Endothelial cell (in vitro differentiated cells): ENCODE data around the gene MACROD2. TPM values are rescaled to one million over a fixed set of nuclear protein-coding genes. Genes with fewer than 3 reads are reported as not detected.

Source experiments
- DNase-seq: peaks from one replicate; pipeline ENCODE4 v3.0.0; 2021; ENCODE audit warnings: low spot score
- H3K27ac Mint-ChIP-seq: one replicate; pipeline ENCODE4 v1.8.0; 2021; ENCODE audit warnings: mixed read lengths, inconsistent platforms; ENCODE audit not compliant: unreplicated experiment
- H3K27me3 Mint-ChIP-seq: one replicate; pipeline ENCODE4 v1.8.0; 2021; ENCODE audit warnings: mild to moderate bottlenecking, moderate library complexity, mixed read lengths, inconsistent platforms; ENCODE audit not compliant: unreplicated experiment
- H3K36me3 Mint-ChIP-seq: one replicate; pipeline ENCODE4 v1.8.0; 2021; ENCODE audit warnings: mild to moderate bottlenecking, low read depth, mixed read lengths, inconsistent platforms; ENCODE audit not compliant: unreplicated experiment
- H3K4me1 Mint-ChIP-seq: one replicate; pipeline ENCODE4 v1.8.0; 2021; ENCODE audit warnings: mild to moderate bottlenecking, mixed read lengths, inconsistent platforms; ENCODE audit not compliant: unreplicated experiment
- H3K4me3 Mint-ChIP-seq: one replicate; pipeline ENCODE4 v1.8.0; 2021; ENCODE audit warnings: mild to moderate bottlenecking, mixed read lengths, inconsistent platforms; ENCODE audit not compliant: unreplicated experiment
- H3K9me3 Mint-ChIP-seq: one replicate; pipeline ENCODE4 v1.8.0; 2021; ENCODE audit warnings: mixed read lengths, inconsistent platforms; ENCODE audit not compliant: unreplicated experiment
- total RNA-seq: library from RNA; stranded (reverse); fragmentation: NEBNext Ultra II Directional; extraction: Animal tissue kit (Norgen Biotek cat#: 25700); gene quantifications from one replicate; pipeline ENCODE4 v1.2.1, GENCODE V29; 2021; ENCODE audit not compliant: unreplicated experiment
- TF ChIP-seq, protein P1 (sequence below): fragments of 200-600 bp; sonication (generic); IDR thresholded peaks from one replicate; pipeline ENCODE4 v1.5.0; 2021; ENCODE audit warnings: antibody characterized with exemption; ENCODE audit not compliant: unreplicated experiment

The MACROD2 gene
- total RNA-seq, 1 donor from 2014 or later = 6.4 TPM

DNA sequence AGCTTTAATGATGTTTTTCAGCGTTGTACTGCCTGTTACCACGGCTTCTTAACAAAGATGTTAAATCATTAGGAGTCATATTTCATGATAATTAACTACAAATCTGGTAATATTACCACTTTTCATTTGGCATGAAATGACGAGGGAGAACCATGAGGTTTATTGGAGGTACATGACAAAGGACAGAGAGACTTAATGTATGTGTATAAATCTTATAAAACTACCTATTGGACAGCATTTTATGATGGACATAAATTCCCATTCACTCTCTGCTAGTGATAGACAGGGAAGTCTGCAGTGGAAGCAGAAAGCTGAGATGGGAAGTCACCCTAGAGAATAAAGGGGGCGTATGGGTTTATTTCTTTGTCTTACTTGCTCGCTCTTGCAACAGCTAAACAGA is 1292.0 kb downstream of the MACROD2 start:
- Mint-ChIP-seq H3K4me1 (no peaks in the 10 kb centered on the region), H3K27me3 (no peaks in the 10 kb centered on the region), H3K4me3 (no peak overlapping the region), H3K27ac (no peak overlapping the region), H3K9me3 (peaks cover 5% of the 10 kb centered on the region), H3K36me3 (no peaks in the 10 kb centered on the region)
- TF ChIP-seq, protein P1, sequence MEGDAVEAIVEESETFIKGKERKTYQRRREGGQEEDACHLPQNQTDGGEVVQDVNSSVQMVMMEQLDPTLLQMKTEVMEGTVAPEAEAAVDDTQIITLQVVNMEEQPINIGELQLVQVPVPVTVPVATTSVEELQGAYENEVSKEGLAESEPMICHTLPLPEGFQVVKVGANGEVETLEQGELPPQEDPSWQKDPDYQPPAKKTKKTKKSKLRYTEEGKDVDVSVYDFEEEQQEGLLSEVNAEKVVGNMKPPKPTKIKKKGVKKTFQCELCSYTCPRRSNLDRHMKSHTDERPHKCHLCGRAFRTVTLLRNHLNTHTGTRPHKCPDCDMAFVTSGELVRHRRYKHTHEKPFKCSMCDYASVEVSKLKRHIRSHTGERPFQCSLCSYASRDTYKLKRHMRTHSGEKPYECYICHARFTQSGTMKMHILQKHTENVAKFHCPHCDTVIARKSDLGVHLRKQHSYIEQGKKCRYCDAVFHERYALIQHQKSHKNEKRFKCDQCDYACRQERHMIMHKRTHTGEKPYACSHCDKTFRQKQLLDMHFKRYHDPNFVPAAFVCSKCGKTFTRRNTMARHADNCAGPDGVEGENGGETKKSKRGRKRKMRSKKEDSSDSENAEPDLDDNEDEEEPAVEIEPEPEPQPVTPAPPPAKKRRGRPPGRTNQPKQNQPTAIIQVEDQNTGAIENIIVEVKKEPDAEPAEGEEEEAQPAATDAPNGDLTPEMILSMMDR = no peak
- no peak for DNase-seq

DNA sequence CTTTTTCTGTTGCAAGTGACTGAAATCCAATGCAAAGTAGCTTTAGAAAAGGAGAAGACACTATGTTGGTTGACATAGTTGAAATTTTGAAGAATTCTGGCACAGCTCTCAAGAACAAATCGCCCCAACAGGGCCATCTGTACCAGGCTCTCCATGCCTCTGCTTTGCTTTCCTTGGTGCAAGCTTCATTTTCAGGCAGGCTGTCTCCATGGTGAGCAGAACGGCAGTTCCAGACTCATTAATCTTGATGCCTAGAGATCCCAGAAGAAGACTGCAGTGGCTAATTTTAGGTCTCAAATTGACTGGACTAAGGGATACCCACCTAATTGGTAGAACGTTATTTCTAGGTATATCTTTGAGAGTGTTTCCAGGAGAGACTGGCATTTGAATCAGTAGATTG is 1292.8 kb downstream of the MACROD2 start:
- Mint-ChIP-seq H3K27ac (no peak overlapping the region), H3K4me3 (no peak overlapping the region), H3K27me3 (no peaks in the 10 kb centered on the region), H3K36me3 (no peaks in the 10 kb centered on the region), H3K9me3 (no peaks in the 10 kb centered on the region), H3K4me1 (no peaks in the 10 kb centered on the region)
- no peak for DNase-seq
- TF ChIP-seq, protein P1 = no peak

DNA sequence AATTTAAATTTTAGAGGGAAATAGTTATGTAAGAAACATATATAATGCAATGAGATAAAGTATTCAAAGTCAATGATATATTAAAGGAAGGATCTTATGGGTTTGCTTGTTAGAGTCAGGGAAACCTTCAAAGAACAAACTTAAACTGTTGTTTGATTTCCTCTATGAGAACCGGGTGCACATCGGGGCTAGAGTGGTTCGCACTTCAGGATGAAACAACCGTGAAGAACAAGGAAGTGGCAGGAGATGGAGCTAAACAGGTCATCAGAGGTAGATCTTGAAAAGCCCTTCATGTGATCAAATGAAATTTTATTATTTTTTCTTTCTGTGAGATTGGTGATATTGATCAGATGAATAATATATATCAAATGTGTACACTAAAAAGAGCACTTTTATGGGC is 1294.0 kb downstream of the MACROD2 start:
- H3K27ac Mint-ChIP-seq = no peak overlapping the region

DNA sequence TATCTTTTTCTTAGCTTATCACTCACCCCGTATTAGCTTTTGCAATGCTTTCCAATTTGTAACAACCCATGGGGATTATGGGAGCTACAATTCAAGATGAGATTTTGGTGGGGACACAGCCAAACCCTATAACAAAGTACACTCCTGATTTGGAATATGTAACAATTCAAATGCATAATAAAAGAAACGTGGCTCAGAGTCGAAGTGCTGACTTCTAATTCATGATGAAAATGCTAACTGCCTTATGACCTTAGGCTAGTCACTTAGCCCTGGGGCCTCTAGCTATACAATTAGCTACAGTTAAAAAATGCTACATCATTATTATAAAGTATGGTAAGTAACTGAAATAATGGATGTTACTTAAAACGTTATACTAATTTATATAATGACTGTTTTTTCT is 1297.1 kb downstream of the MACROD2 start:
- DNase-seq = no peak
- Mint-ChIP-seq H3K27ac (no peak overlapping the region), H3K27me3 (no peaks in the 10 kb centered on the region), H3K4me1 (no peaks in the 10 kb centered on the region), H3K4me3 (no peak overlapping the region), H3K36me3 (no peaks in the 10 kb centered on the region), H3K9me3 (no peaks in the 10 kb centered on the region)
- TF ChIP-seq, protein P1 = no peak

More for the DNA sequence above, 1294.0 kb downstream of the MACROD2 start:
- Mint-ChIP-seq H3K36me3 (no peaks in the 10 kb centered on the region), H3K9me3 (no peaks in the 10 kb centered on the region), H3K4me3 (no peak overlapping the region), H3K4me1 (no peaks in the 10 kb centered on the region), H3K27me3 (no peaks in the 10 kb centered on the region)
- TF ChIP-seq, protein P1 = no peak
- no peak for DNase-seq

DNA sequence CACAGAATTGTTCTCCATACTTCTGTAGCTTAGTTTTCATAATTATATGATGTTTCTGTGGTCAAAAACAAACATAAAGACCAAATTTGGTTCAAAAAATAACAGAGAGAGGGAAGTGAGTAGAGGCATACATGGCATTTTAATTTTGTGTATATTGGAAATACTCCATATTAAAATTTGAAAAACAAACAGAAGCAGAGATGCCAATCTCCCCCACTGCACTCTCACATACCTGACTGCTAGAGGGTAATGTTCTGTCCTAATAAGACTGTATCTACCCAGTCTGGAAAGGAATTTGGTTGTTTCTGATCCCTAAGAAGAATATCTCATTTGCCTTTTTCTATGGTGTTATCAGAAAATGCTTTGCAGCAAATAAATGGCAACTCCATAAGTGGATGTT is 1301.1 kb downstream of the MACROD2 start:
- TF ChIP-seq, protein P1 = no peak

More for the DNA sequence above, 1301.1 kb downstream of the MACROD2 start:
- no peaks in the 10 kb centered on the region for H3K27me3 Mint-ChIP-seq
- DNase-seq = no peak
- H3K9me3 Mint-ChIP-seq = no peaks in the 10 kb centered on the region
- no peaks in the 10 kb centered on the region for H3K36me3 Mint-ChIP-seq
- H3K27ac Mint-ChIP-seq = no peak overlapping the region
- H3K4me3 Mint-ChIP-seq = no peak overlapping the region
- H3K4me1 Mint-ChIP-seq = no peaks in the 10 kb centered on the region
